CMK (cell line): ENCODE measurements around the gene NPS.

ENCODE experiments used
- DNase-seq: peaks from one replicate; pipeline ENCODE4 v3.0.0-alpha.2; 2010; ENCODE audit warnings: low read depth

NPS gene

GRCh38 chr10:127561647-127562046 is 12.5 kb downstream of the NPS start:
- no peak for DNase-seq

GRCh38 chr10:127563718-127564553 is 14.8 kb downstream of the NPS start:
- DNase-seq: no peak

GRCh38 chr10:127564644-127565043 is 15.5 kb downstream of the NPS start:
- no peak for DNase-seq

- no peak for DNase-seq
Observed at GRCh38 chr10:127565583-127565982, 16.5 kb downstream of the NPS start.

GRCh38 chr10:127569210-127569609 is 20.1 kb downstream of the NPS start:
- DNase-seq: no peak

GRCh38 chr10:127570036-127570435 is 20.9 kb downstream of the NPS start:
- no peak for DNase-seq

DNA sequence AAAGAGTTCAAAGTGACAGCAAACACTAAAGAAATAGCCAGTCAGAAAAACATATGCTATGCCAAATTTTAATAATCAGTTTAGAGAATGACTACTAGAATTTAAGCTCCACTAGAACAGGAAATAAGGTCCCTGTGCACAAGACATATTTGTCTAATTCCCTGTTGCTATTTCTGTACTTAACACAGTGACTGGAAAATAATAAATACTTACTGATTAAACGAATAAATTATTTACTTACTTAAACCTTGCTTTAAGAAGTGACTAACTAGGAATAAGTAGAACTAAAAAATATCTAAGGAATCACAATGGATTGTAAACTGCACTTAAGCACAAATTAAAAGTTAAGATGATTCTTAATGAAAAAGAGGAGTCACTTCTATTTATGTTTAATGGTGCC is 22.3 kb downstream of the NPS start:
- no peak for DNase-seq

GRCh38 chr10:127576051-127576450 is 26.9 kb downstream of the NPS start:
- no peak for DNase-seq

- no peak for DNase-seq
Observed at GRCh38 chr10:127576740-127577161, 27.6 kb downstream of the NPS start.

- DNase-seq: no peak
Observed at GRCh38 chr10:127577376-127578258, 28.5 kb downstream of the NPS start.

GRCh38 chr10:127578259-127578960 is 29.3 kb downstream of the NPS start:
- no peak for DNase-seq

- no peak for DNase-seq
Observed at GRCh38 chr10:127578961-127579305, 29.8 kb downstream of the NPS start.

- DNase-seq: no peak
Observed at GRCh38 chr10:127579640-127580039, 30.5 kb downstream of the NPS start.

- no peak for DNase-seq
Observed at GRCh38 chr10:127580822-127581221, 31.7 kb downstream of the NPS start.

GRCh38 chr10:127585519-127586023 is 36.5 kb downstream of the NPS start:
- no peak for DNase-seq

GRCh38 chr10:127587668-127588365 is 38.7 kb downstream of the NPS start:
- DNase-seq: no peak

- DNase-seq: no peak
Observed at GRCh38 chr10:127592586-127592985, 43.5 kb downstream of the NPS start.

GRCh38 chr10:127600479-127600878 is 51.4 kb downstream of the NPS start:
- no peak for DNase-seq
